WTC11 (cell line): Measurements from ENCODE around the gene RBM28.

Experiments used
- CTCF ChIP-seq: fragments of 200-600 bp; IDR thresholded peaks from 2 replicates; pipeline ENCODE4 v1.8.0; 2022; ENCODE audit warnings: antibody characterized with exemption
- GTF2I ChIP-seq: fragments of 250-450 bp; sonication (Bioruptor Pico); conservative IDR thresholded peaks from 2 replicates; pipeline ENCODE4 v1.4.0; 2021; ENCODE audit warnings: mild to moderate bottlenecking
- MYBL2 ChIP-seq: sonication (generic); formaldehyde crosslinking; IDR thresholded peaks from 2 replicates; pipeline ENCODE4 v1.8.1; 2023; ENCODE audit warnings: mild to moderate bottlenecking, moderate library complexity, missing genetic modification reagents

- TF ChIP-seq CTCF (no peak), GTF2I (CRISPR knock-in tag) (no peak), MYBL2 (no peak)
Observed at GRCh38 chr7:128264477-128264876, 79.2 kb downstream of the RBM28 start.
